Hepatocyte (in vitro differentiated cells): Measurements from ENCODE around the gene VSTM2L.

Experiments
- CTCF ChIP-seq: fragments of 200-600 bp; sonication (generic); IDR thresholded peaks from 2 replicates; pipeline ENCODE4 v1.5.1; 2016; ENCODE audit warnings: antibody characterized with exemption, mild to moderate bottlenecking; ENCODE audit not compliant: poor library complexity
- EZH2 ChIP-seq: fragments of 200-600 bp; sonication (generic); IDR thresholded peaks from 2 replicates; pipeline ENCODE4 v1.6.1; 2016; ENCODE audit warnings: antibody characterized with exemption, mild to moderate bottlenecking, borderline replicate concordance
- EZH2phosphoT487 ChIP-seq: fragments of 200-600 bp; sonication (generic); IDR thresholded peaks from one replicate; pipeline ENCODE4 v1.6.1; 2018; ENCODE audit warnings: antibody characterized with exemption, mild to moderate bottlenecking, low read depth, moderate library complexity; ENCODE audit not compliant: unreplicated experiment, severe bottlenecking

- TF ChIP-seq CTCF: no peak
- TF ChIP-seq EZH2: no peak
- TF ChIP-seq EZH2phosphoT487: no peak
Observed at GRCh38 chr20:37873884-37874283, 29.0 kb upstream of the VSTM2L start.
